T-helper 1 cell treated with Interleukin-12 subunit alpha and Interleukin-12 subunit beta and Interleukin-4 antibody, amounts not matched to agents 30 μg/mL and 1 μg/mL, for 36 hours (primary cell): ENCODE results near the gene RABL2B.
A peak's percentile ranks its signal among the peaks of the same experiment; 100 is the strongest.
"Not testable (repeated sequence)": the region's sequence is repeated elsewhere in the genome, so short reads cannot be mapped to it uniquely, and the experiment has no call there.

Experiments used
- H3K27ac Mint-ChIP-seq: one replicate; pipeline ENCODE4 v1.8.0; 2021; ENCODE audit warnings: mild to moderate bottlenecking, mixed read lengths
- H3K27me3 Mint-ChIP-seq: one replicate; pipeline ENCODE4 v1.8.0; 2021; ENCODE audit warnings: low read depth, mixed read lengths
- H3K36me3 Mint-ChIP-seq: one replicate; pipeline ENCODE4 v1.8.0; 2021; ENCODE audit warnings: low read depth, mixed read lengths
- H3K4me1 Mint-ChIP-seq: one replicate; pipeline ENCODE4 v1.8.0; 2021; ENCODE audit warnings: low read depth, mixed read lengths
- H3K4me3 Mint-ChIP-seq: one replicate; pipeline ENCODE4 v1.8.0; 2021; ENCODE audit warnings: mild to moderate bottlenecking, moderate library complexity, mixed read lengths
- H3K9me3 Mint-ChIP-seq: one replicate; pipeline ENCODE4 v1.8.0; 2021; ENCODE audit warnings: mixed read lengths

RABL2B gene

GRCh38 chr22:50783033-50783879, at the start of gene RABL2B:
Gene RABL2B (minus strand): TSS chr22:50783636. CDS start chr22:50782294, 1,342 bp downstream.
- peak within 1 kb of the TSS; percentile 65 for H3K27ac Mint-ChIP-seq
- not testable (repeated sequence) for H3K4me1 Mint-ChIP-seq, H3K36me3 Mint-ChIP-seq, H3K27me3 Mint-ChIP-seq, H3K9me3 Mint-ChIP-seq
- H3K4me3 Mint-ChIP-seq: peak within 1 kb of the TSS; percentile 84

GRCh38 chr22:50786936-50787335, 3.5 kb upstream of the RABL2B start:
- not testable (repeated sequence) for H3K36me3 Mint-ChIP-seq, H3K27me3 Mint-ChIP-seq, H3K27ac Mint-ChIP-seq, H3K9me3 Mint-ChIP-seq, H3K4me1 Mint-ChIP-seq, H3K4me3 Mint-ChIP-seq

- H3K4me3 Mint-ChIP-seq, H3K36me3 Mint-ChIP-seq: not testable (repeated sequence)
Measured at GRCh38 chr22:50785289-50785688, 1.9 kb upstream of the RABL2B start.

GRCh38 chr22:50783880-50784276, 442 bp upstream of the RABL2B start:
- Mint-ChIP-seq H3K4me3 (peak overlapping the region; percentile 84), H3K27ac (peak overlapping the region; percentile 65)
- not testable (repeated sequence) for H3K4me1 Mint-ChIP-seq, H3K27me3 Mint-ChIP-seq, H3K9me3 Mint-ChIP-seq, H3K36me3 Mint-ChIP-seq

More at GRCh38 chr22:50785289-50785688, 1.9 kb upstream of the RABL2B start:
- not testable (repeated sequence) for H3K27me3 Mint-ChIP-seq, H3K27ac Mint-ChIP-seq, H3K9me3 Mint-ChIP-seq, H3K4me1 Mint-ChIP-seq

GRCh38 chr22:50782253-50782652, 1.2 kb downstream of the RABL2B start:
- not testable (repeated sequence) for H3K27me3 Mint-ChIP-seq, H3K4me3 Mint-ChIP-seq, H3K27ac Mint-ChIP-seq, H3K4me1 Mint-ChIP-seq, H3K36me3 Mint-ChIP-seq, H3K9me3 Mint-ChIP-seq

GRCh38 chr22:50780244-50780643, 3.2 kb downstream of the RABL2B start:
- not testable (repeated sequence) for H3K4me1 Mint-ChIP-seq, H3K9me3 Mint-ChIP-seq, H3K27me3 Mint-ChIP-seq, H3K36me3 Mint-ChIP-seq, H3K4me3 Mint-ChIP-seq, H3K27ac Mint-ChIP-seq

GRCh38 chr22:50777631-50778030, 5.8 kb downstream of the RABL2B start:
- H3K27ac Mint-ChIP-seq, H3K9me3 Mint-ChIP-seq, H3K27me3 Mint-ChIP-seq, H3K4me1 Mint-ChIP-seq, H3K36me3 Mint-ChIP-seq, H3K4me3 Mint-ChIP-seq: not testable (repeated sequence)

GRCh38 chr22:50775132-50775531, 8.3 kb downstream of the RABL2B start:
- not testable (repeated sequence) for H3K4me3 Mint-ChIP-seq, H3K27ac Mint-ChIP-seq, H3K9me3 Mint-ChIP-seq, H3K27me3 Mint-ChIP-seq, H3K36me3 Mint-ChIP-seq, H3K4me1 Mint-ChIP-seq

- not testable (repeated sequence) for H3K27ac Mint-ChIP-seq, H3K9me3 Mint-ChIP-seq, H3K27me3 Mint-ChIP-seq, H3K4me1 Mint-ChIP-seq, H3K4me3 Mint-ChIP-seq, H3K36me3 Mint-ChIP-seq
Measured at GRCh38 chr22:50764288-50764687, 19.1 kb downstream of the RABL2B start.

- not testable (repeated sequence) for H3K9me3 Mint-ChIP-seq, H3K27ac Mint-ChIP-seq, H3K27me3 Mint-ChIP-seq, H3K4me3 Mint-ChIP-seq, H3K36me3 Mint-ChIP-seq, H3K4me1 Mint-ChIP-seq
Measured at GRCh38 chr22:50761829-50762228, 21.6 kb downstream of the RABL2B start.

GRCh38 chr22:50759597-50760341, 23.7 kb downstream of the RABL2B start:
- H3K4me1 Mint-ChIP-seq: peaks cover 14% of the 10 kb centered on the region
- not testable (repeated sequence) for H3K27me3 Mint-ChIP-seq

GRCh38 chr22:50756949-50757491, 26.4 kb downstream of the RABL2B start:
- Mint-ChIP-seq H3K4me3 (peak overlapping the region; percentile 86), H3K27me3 (peaks cover 19% of the 10 kb centered on the region), H3K27ac (peak overlapping the region; percentile 80), H3K4me1 (peaks cover 17% of the 10 kb centered on the region)
- not testable (repeated sequence) for H3K36me3 Mint-ChIP-seq, H3K9me3 Mint-ChIP-seq

More at GRCh38 chr22:50759597-50760341, 23.7 kb downstream of the RABL2B start:
- H3K36me3 Mint-ChIP-seq, H3K9me3 Mint-ChIP-seq, H3K4me3 Mint-ChIP-seq, H3K27ac Mint-ChIP-seq: not testable (repeated sequence)

- H3K27ac Mint-ChIP-seq: not testable (repeated sequence)
- peak overlapping the region; percentile 86 for H3K4me3 Mint-ChIP-seq
Measured at GRCh38 chr22:50756406-50756805, 27.0 kb downstream of the RABL2B start.

GRCh38 chr22:50755251-50755650, 28.2 kb downstream of the RABL2B start:
- H3K27ac Mint-ChIP-seq, H3K4me3 Mint-ChIP-seq, H3K9me3 Mint-ChIP-seq, H3K36me3 Mint-ChIP-seq: not testable (repeated sequence)
- Mint-ChIP-seq H3K4me1 (peaks cover 17% of the 10 kb centered on the region), H3K27me3 (peaks cover 19% of the 10 kb centered on the region)

More at GRCh38 chr22:50756406-50756805, 27.0 kb downstream of the RABL2B start:
- Mint-ChIP-seq H3K27me3 (peaks cover 19% of the 10 kb centered on the region), H3K4me1 (peaks cover 17% of the 10 kb centered on the region)
- H3K36me3 Mint-ChIP-seq, H3K9me3 Mint-ChIP-seq: not testable (repeated sequence)
